ENCODE measurements around the gene UACA.
"Not testable (repeated sequence)": the region's sequence is repeated elsewhere in the genome, so short reads cannot be mapped to it uniquely, and the experiment has no call there.

Gene UACA

DNA sequence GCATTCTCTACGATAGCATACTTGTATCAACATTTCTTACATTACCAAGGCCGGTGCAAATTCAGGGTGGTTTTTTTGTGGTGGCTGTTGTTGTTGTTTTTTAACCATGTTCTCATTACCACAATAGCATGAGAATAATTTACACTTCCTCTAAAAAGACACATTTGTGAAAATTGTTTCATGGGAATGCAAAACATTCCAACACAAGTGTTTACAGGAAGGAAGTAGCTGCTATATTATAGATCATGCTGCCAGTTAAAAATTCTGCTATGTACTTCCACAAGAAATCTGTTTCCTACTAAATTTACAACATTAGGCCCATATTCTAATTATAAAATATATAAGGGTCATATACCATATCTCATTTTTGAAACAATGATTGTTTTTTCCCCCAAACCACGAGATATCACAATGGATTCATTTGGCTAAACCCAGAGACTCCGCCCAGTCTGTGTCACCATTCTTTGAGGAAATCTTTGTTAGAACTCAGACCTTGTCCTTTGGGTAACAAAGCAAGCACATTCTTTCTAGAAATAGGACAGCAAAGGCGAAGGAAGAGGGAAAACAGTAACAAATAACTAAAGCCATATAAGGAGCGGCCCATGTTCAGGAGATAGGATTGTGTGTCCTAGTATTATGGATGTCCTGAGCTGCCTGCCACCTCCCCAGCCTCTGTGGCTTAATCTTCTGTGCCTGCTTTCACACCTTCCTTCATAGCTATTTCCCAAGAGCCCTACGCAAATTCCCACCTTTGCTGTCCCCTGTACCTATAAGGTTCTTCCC lies 60.1 kb downstream of the UACA start:
- DNase-seq, result no peak

- no peak for DNase-seq
These were observed 60.8 kb downstream of the UACA start for GRCh38 chr15:70702584-70702983.

DNA sequence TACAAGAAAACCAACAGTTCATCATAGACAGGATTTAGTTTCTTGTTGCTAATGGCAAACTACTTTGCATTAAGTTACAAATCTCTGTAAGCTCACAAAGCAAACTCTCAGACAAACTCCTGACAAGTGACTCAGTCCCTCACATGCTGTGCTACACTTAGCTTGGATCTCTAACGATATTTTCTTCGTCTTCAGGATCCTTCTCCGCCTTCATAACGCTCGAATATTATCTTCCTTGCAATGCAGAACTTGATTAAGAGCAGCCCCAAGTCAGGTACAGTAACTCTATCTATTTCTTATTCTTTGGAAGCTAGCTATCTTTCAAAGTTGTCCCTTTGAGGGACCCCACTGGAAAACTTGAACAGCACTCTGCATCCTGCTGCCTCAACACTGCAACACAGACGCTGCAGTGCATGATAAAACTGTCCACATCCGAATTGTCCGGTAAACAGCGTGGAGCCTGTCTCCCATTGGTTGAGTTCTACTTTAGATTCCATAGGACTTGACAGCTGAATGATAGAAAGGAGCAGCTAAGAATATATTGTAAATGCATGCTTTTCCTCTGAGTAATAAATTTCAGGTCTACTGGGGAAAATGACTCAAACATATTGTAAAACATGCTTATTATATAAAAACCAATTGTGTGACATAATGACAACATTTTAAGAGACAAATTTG lies 61.3 kb downstream of the UACA start:
- peak; percentile 65 for DNase-seq

GRCh38 chr15:70701171-70701570 lies 62.2 kb downstream of the UACA start:
- no peak for DNase-seq

DNA sequence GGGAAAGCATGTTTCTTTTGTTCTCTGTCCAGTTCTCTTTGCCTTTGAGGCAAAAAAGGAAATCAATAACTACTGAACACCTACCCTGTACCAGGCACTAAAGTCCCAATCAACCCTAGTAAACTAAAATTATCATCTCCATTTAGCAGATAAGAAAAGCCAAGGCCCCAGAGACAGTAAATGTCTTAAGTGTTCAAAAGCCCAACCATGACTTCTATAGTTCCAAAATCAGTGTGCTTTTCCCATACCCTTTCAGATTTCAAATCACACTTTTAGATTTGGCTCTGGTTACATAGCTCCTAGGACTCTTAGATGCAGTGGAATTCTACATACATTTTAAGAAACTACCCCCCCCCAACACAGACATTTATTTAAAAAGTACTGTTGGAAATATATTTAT lies 63.5 kb downstream of the UACA start:
- no peak for DNase-seq

DNA sequence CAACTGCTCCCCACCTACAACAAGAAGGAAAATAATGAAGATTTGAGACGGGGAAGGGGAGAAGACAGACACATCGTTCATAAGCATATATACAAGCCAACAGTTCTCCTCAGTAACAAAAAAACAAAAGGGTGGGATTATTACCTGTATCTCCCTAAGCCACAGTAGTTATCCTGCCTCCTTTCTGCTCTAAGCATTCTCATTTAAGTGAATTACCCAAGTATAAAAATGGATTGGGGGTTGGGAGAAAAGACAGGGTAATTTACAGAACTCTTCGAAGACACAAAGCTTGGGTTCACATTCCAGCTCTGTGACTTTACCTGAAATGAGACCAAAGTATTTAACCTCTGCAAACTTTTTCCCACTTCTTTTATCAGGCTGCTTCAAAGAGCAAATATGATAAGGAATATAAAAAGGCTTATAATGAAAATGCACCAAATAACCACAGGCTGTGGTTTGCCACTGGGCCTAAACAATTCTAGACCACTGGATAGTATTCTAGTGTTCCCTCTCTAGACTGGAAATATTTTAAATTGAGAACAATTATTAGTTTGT lies 64.4 kb downstream of the UACA start:
- DNase-seq, result no peak

GRCh38 chr15:70698426-70698825 lies 64.9 kb downstream of the UACA start:
- DNase-seq, result no peak

DNA sequence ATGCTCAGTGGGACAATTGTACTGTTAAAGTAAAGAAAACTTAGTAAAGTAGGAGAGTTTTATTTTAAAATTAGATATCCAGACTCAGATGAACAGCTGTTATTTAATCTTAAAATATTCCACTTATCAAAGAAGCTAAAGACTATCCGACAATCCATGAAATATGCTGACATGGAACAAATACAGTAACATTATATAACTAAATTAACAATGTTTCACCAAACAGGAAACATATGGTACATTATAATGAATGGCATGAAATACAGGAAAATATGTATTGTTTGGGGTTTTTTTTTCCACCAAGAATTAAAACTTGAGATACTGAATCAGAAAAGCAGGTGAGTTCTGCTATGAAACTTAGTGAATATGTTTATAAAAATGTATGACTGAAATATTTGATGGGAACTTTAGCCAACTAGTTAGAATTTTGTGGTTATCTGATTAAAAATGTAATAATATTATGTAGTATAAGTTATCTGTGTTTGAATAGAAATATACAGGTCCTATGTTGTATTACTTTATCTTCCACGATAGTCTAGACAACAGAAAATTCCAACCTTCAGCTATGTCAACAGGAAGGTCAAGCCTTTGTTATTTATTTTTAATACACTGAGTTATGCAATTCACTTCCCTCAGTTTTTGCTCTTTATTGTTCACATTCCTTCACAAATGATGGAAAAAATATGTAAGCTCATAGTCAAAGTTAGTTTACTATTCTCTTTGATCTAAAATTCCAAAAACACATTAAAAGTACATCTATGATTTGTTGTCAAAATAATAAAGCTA lies 72.7 kb downstream of the UACA start:
- no peak for DNase-seq

DNA sequence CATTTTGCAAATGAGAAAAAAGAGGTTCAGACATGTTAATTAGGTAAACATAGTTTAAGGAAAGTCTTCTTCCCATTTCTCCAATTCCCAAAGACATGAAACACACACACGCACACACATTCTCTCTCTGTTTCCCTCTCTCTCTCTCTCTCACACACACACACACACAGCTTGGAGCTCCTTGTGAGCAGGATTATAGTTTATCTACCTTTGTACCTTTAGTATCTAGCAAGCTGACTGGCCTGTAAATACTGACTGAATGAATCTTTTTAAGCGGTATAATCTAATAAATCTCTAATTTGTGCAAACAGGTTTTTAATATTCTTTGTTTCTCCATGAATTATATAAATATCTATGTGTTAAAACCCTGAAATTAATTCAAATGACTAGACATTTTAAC lies 73.3 kb downstream of the UACA start:
- DNase-seq, result no peak

DNA sequence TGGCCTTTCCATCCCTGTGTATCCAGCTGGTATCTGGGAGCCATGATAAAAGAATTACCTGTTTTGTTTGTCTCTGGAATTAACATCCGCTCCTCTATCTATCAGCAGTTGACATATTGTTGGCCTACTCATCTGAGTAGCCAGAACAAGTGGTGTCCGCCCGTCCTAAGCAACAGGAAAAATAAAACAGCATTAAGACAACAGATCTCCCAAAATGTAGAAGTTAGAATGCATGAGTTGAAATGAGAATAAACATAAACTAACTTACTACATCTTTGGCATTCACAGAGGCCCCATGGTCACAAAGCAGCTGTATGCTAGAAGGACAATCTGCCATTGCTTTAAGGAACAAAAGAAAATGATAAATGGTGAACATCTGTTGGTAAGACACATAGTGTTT lies 75.9 kb downstream of the UACA start:
- DNase-seq, result no peak

- no peak for DNase-seq
These were observed 82.5 kb downstream of the UACA start for GRCh38 chr15:70680817-70681216.

GRCh38 chr15:70679919-70680231 lies 83.5 kb downstream of the UACA start:
- DNase-seq, result no peak

DNA sequence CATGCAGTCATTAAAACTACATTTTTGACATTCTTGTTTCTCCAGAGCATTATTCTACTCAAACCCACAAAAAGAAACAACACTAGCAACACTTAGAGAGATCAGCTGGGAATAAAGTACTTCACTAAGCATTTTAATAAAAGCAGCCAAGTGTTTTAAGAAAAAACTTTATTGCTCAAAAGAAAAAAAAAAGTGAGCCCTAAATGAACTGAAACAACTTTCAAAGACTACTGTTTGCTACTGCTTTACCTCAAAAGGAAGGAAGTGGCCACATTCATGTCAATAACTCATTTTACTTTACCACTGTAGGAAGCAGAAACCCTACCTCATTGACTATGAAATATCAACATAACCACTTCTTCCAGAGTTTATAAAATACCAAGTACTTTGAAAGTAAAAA lies 91.3 kb downstream of the UACA start:
- no peak for DNase-seq

- no peak for DNase-seq
These were observed 92.7 kb downstream of the UACA start for GRCh38 chr15:70670680-70671079.

DNA sequence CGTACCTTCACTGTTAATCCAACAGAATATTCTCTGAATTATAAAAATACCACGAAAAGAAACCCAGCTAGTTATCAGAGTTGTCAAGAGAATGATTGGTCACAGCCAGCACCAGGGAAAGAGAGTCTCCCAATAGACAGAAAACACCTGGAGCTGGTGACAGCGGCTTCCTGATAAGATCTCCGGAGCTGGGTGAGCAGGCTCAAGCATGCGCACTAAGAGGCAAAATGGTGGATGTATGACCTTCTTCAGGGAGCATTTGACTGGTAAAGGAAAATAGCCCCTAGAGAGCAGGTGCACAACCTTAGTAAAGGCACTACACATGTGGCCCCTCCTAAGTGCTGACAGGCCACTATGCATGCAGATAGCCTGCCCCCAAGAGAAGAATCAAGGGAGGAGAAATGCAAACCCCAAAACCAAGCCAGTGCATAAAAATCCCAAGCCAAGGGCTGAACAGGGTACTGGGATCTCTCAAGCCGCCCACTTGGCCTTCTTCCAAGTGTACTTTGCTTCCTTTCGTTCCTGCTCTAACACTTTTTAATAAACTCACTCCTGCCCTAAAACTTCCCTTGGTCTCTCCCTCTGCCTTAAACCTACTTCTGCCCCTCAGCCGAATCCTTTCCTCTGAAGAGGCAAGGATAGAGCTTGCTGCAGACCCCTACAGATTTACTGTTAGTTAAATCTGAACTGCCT lies 93.2 kb downstream of the UACA start:
- no peak for DNase-seq

DNA sequence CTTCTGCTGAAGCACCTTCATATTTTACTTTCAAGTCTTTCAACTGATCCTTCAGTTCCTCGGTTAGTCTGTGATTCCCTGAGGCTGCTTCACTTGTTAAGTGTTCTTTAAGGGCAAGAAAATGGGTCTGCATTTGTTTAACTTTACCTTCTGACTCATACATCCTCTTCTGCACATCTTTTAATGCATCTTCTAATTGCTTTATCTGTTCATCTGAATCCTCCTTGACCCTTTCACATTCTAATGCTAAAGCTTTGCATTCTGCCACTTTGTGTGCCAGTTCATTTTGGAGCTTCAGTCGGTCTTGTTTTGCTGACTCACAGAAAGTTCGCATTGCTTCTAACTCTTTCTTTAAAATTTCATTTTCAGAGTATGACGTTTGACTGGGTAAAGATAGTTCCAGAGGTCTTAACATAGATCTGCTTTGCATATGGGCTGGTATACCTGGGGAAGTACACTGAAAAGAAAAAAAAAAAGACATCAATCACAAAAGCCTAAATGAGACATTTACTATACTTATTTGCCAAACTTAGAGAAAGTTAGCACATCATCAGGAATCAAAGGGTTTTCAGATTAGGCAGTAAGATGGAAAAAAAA lies 94.3 kb downstream of the UACA start:
- no peak for DNase-seq

DNA sequence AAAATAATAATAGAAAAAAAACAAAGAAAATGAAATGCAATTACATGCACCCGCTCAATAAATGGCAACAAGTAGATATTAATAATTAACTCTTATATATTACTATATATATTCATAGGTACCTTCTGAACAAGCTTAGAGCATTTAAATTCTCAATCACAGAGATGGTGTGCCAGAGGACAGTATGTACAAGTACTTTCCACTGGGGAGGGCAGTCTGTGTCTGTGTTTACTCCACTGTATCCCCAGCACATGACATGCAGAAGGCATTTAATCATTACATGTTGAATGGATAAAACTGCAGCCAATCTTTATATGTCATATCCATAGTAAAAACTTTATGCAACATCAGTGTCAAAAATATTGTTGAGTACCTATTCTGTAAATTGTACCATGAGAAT lies 97.8 kb downstream of the UACA start:
- DNase-seq, result no peak

DNA sequence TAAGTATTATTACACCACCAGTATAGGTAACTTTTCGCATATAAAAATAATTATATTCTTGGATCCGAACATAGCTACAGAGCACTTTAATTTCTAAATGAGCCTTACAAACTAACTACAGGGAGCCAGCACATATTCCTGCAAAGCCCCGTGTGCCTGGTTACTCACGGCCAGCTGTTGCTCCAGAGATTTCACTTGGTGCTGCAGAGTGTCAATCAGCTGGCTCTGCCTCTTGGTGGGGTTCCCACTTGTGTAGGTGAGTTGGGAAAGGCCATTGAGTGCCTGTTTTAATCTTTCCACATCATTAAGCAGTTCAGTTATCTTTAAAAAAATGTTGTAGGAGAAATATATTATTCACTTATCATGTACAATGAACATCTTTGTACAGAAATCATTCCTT lies 98.9 kb downstream of the UACA start:
- DNase-seq, result no peak

DNA sequence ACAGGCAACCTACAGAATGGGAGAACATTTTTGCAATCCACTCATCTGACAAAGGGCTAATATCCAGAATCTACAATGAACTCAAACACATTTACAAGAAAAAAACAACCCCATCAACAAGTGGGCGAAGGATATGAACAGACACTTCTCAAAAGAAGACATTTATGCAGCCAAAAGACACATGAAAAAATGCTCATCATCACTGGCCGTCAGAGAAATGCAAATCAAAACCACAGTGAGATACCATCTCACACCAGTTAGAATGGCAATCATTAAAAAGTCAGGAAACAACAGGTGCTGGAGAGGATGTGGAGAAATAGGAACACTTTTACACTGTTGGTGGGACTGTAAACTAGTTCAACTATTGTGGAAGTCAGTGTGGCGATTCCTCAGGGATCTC lies 100.3 kb downstream of the UACA start:
- DNase-seq, result not testable (repeated sequence)

DNA sequence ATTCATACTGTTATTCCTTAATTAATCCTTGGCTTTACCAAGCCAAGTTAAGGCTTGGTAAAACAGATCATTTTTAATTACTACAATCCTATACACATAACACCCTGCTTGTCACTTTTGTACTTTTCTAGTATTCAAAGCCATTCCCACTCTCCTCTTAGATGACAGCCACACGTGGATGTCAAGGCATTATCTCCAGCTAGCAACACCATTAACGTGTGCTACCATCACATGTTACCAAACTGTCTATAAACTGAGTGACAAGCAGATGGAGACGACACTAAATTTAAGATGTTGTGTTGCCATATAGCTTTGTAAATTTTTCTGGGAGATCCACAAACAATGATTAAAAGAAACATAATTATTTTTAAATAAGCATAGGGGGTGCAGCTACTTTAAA lies 103.7 kb downstream of the UACA start:
- no peak for DNase-seq

GRCh38 chr15:70658641-70659040 lies 104.7 kb downstream of the UACA start:
- no peak for DNase-seq

- no peak for DNase-seq
These were observed 109.9 kb downstream of the UACA start for GRCh38 chr15:70653426-70653825.

- DNase-seq, result no peak
These were observed 111.0 kb downstream of the UACA start for GRCh38 chr15:70652341-70652740.
